NCI-H526 (cell line): ENCODE measurements around the gene RRAGD.
"Not testable (repeated sequence)": the region's sequence is repeated elsewhere in the genome, so short reads cannot be mapped to it uniquely, and the experiment has no call there.

Experiments used
- DNase-seq, 2 experiments: peaks; one replicate each; lab custom pipeline; 2025; lab: John Stamatoyannopoulos, UW

RRAGD gene

DNA sequence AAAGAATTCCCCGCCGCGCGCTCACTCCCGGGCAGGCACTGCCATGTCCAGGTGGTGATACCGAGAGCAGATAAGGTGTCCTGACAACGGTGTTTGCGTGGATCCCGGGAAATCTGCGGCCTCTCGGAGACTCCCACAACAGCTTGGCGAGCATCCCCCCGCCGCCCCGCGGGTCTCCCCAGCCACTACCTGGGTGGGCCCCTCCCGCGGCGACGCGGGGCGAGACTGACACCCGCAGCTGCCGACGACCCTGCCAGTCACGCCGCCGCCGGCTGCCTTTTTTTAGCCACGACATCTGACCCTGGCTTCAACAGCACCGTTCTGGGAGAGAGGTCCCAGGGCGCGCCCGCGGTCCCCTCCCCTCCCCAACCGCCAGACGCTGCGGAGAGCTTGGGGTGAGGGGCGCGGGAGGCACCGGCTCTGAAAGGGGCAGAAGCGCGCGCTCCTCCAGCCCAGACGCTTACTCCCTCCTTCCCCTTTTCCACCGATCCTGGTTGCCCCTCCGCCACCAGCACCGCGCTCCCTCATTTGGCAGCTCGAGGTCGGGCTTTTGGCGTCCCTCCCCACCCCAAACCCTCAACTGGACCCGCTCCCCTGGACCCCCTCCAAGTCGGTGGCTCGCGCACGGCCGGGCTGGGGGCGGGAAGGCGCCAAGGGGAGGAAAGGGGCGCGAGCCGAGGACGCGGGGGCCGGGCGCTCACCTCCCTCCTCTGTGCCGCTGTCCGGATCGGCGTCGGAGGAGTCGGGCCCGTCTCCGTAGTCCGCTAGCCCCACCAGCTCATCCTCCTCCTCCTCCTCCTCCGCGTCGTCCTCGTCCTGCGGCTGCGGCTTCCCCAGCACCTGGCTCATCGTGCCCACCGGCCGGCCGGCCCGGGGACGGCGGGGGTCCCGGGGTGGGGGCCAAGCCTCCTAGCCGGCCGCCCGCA lies 665 bp downstream of the RRAGD start:
- DNase-seq, result peak; percentile 40 to 80

DNA sequence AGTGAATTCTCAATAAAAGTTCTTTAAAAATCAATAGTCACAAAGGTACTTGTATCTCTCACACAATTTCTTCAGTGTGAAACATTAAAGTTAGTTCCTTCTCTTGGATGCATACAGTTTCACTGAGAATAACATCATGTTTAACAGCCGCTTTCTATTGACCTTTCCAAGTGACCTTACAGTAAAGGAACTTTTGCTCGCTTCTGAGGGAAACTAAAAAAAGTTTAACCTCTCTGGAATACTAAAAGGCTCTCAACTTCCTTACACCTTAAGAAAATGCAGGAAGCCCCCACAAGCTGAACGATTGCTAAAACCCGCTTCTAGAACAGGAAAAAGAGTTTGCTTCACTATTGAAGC lies 1.3 kb downstream of the RRAGD start:
- DNase-seq, result no peak

DNA sequence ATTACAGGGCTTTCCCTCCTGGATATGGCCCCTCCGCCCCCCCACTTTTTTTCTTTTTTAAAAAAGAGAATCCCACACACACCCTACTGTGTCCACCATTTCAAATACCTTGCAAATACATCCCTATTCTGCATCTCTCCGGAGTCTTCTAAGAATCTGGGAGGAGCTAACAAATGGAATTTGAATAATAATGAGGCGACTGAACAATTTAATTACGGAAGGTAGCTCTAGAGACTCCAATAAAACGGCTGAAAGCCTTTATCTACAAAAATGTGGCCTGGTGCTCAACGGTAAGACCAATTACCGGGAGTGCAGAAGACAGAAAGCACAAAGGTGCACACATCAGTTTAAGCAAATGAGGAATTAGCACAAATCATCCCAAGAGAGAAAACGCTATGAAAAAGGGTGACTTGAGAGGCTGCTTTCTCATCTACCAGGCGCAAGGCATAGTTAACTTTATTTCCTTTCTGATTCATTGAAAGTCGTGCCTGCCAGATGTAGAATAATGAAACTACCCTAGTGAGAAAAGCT lies 1.8 kb downstream of the RRAGD start:
- DNase-seq, result peak; percentile 78 to 84

DNA sequence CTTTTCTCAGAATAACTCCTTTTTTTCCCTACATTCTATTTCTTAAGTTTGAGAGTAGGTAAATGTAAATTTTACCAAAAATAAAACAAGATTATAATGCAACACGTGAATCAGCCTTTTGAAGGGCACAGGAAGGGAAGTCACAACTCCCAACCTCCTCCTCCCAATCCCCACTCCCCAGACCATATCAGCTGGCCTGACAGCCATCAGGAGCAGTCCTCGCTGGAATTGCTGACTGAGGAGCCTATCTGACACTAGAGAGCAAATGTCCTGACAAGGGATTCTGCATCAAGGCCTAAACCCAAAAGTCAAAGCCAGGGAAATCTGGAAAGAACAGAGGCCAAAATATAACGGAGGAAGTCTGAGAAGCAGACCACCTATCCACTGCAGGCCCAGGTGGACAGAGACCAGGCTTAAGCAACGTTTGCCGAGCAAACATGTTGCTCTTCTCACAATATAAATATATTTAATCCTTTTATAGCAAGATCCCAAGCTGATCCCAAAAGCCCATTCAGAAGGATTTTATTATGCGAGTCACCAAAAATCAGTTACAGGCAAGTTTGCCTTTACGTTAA lies 2.5 kb downstream of the RRAGD start:
- peak in 1 of 2 experiments; percentile 27 for DNase-seq

DNA sequence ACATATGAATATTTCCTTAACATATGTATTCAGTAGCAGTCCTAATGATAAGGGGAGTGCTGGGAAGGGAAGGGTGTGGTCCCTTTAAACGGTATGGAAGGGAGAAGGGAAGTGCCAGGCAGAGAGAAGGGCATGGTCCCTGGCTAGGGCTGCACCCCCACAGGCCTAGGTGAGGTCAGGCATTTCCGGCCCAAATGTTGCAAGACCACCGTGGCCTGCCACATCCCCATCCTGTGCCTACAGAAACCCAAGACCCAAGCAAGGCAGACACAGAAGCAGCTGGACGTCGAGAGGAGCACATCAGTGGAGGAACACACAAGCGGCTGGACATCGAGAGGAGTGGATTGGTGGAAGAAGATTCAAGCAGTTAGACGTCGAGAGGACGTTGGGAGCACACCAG lies 5.9 kb downstream of the RRAGD start:
- no peak for DNase-seq

DNA sequence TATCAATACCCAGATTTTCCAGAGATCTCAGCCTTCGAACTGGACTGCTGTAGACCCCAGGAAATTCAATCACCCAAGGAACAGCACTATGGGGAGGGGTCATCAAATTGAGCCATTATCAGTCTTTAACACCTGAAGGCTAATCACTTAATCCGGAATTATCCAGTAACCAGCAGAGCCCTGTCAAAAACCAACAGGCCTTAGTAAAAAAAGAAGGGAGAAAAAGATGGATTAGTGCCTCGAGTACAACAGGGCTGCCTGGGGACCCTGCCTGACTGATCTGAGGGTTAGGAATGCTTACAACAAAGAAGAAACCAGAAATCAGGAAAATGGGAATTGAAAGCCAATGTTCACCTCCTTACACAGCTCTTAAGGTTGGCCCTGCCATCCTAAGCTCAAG lies 7.6 kb downstream of the RRAGD start:
- DNase-seq, result no peak

DNA sequence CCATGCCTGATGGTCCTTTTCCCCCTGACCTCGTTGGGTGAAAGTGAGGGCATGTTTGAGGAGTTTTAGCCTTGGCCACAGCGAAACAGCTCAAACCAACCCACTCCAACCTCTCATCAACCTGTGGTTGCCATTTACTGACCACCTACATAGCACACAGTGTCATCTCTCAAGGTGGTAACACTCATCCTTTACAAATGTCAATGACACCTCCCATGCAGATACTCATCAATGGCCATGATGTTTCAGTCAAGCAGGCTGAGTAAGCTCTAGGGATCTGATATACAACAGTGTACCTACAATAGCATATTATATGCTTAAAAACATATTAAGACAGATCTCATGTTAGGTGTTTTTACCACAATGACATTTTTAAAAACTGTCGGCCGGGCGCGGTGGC lies 9.3 kb downstream of the RRAGD start:
- no peak for DNase-seq

DNA sequence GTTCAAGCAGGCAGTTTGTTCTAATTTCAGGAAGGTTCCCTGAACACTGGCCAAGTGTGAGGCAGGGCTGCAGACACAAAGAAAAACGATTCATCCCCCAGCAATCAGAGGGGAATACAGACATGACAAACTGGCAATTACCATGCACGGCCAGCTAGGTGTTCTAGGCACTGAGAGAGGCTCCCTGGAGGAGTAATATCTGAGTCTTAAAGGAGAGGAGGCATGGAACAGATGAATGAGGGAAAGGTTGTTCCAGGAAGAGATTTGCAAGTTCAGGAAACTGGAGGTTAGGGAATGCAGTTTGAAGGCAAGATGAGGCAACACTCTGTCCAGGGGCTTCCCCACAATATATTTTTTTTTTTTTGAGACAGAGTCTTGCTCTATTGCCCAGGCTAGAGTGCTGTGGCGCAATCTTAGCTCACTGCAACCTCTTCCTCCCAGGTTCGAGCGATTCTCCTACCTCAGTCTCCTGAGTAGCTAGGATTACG lies 11.1 kb downstream of the RRAGD start:
- peak in 1 of 2 experiments; percentile 13 for DNase-seq

DNA sequence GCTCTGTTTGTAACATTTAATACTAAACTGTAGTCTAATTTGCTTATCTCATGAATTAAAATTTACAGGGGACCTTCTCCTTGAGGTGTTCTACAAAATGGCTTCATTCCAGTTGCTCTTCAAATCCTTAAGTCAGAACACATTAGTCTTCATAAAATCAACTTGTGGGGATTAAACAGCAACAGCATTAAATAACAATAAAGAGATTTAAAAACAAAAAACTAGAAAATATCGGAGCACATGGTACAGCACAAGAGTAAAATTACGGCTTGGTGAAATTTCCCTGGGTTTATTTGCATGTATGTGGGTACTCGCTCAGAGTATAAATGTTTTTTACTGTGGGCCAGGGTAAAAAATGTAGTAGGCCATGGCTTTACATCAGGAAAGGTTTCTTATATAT lies 12.0 kb downstream of the RRAGD start:
- peak; percentile 31 to 45 for DNase-seq

DNA sequence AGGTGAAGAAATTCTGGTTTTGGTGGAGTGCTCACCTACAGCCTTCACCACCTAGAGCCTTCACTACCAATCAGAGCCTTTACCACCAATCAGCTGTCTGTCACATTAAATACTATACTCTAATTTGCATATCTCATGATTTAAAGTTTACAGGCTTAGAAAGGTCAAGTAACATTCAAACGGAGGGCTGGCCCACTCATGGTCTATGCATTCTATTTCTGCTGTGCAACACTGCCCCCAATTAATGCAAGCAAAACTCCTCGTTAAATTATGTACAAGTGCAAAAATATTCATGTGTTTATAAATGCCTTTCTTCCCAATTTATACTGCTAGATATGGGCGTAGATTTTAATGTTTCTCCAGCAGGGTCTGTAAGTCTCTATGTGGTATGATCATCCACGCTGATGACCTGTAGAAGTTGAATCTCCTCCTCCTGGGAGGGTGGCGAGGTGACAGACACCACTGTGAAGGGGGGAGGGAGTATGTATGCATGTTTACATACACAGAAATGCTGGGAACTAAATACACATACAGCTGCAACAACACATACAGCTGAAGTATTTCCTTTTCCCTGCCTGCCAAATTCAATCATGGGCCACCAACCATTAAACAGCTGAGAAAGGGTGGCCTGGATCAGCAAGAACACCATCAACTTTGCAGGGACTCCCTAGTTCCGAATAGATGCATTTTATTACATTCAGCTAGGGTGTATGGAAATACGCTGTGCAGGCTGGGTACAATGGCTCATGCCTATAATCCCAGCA lies 13.1 kb downstream of the RRAGD start:
- DNase-seq, result peak in 1 of 2 experiments; percentile 12

DNA sequence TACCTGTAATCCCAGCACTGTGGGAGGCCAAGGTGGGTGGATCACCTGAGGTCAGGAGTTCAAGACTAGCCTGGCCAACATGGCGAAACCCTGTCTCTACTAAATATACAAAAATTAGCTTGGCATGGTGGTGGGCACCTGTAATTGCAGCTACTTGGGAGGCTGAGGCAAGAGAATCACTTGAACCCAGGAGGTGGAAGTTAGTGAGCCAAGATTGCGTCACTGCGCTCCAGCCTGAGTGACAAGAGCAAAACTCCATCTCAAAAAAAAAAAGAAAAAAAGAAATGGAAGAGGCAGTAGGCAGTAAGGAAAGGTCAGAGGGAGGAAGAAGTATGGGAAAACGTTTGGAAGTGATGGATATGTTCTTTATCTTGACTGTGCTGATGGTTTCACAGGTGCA lies 14.2 kb downstream of the RRAGD start:
- not testable (repeated sequence) for DNase-seq

DNA sequence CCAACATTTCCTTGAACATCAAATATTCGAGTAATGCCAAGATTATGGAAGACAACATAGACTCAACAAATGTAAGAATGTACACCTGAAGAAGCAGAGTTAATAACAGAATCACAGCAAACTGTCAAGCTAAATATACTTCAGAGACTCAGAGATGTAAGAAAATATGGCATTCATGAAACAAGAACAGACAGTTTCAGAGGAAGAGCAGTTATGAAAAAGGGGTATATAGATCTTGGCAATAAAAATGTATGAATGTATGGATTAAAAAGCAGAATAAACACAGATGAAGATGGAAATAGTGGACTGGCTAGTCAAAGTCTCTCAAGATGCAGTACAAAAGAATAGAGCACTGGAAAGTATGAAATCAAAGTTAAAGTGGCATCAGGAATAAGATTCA lies 18.4 kb downstream of the RRAGD start:
- DNase-seq, result no peak

DNA sequence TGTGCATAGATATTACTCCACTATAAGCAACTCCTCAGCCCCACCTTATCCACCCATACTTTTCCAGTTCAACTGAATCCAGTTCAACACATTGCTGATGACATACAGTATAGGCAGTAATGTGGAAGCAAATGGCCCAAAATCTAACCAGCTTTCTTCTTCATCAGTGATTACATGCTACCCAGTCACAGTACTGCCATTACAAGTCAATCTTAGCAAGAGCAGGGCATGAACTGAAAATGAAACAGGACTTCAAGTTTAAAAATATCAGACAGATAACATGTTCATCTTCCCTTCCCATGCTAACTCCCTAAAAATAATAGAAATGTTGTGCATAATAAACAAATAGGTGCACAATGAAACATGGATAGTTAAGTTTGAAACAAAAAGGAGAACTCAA lies 19.2 kb downstream of the RRAGD start:
- DNase-seq, result no peak

DNA sequence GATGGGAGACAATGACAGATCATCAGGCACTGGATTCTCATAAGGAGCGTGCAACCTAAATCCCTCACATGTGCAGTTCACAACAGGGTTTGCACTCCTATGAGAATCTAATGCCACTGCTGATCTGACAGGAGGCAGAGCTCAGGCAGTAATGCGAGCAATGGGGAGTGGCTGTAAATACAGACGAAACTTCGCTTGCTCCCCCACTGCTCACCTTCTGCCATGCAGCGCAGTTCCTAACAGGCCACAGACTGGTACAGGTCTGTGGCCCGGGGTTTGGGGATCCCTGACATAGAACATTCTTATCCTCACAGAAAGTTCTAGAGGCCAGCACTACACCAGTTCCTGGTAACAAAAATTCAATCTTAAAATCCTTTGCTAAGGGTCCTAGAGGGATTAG lies 23.2 kb downstream of the RRAGD start:
- no peak for DNase-seq

DNA sequence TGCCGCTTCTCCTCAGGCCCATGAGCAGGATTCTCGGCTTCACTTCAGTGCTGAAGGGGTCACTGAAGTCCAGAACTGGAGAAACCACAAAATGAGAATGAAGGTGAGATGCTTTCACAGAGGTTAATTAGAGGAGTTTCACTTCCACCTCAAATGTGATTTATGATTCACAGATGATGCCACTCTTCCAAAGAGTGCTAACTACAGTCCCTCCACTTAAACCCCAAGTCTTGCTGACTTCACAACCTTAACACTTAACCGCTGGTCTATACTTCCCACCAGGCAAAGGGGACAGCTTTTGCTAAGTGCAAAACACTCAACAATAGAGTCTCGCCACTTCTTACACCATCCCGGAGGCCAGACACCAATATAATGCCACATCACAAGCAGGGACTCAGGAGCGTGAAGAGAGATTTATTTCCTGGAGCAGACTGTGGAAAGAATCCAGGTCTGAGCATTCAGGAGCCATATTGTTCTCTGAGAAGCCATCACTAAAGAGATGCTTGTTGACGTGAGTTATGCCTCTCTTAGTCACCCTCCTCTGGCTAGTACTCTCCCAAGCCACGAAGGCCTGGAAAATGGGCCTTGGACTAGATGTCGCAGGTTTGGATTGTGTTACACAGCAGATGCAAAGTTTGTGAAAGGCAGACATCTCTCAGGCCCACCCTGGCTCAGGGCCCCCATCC lies 24.4 kb downstream of the RRAGD start:
- no peak for DNase-seq

DNA sequence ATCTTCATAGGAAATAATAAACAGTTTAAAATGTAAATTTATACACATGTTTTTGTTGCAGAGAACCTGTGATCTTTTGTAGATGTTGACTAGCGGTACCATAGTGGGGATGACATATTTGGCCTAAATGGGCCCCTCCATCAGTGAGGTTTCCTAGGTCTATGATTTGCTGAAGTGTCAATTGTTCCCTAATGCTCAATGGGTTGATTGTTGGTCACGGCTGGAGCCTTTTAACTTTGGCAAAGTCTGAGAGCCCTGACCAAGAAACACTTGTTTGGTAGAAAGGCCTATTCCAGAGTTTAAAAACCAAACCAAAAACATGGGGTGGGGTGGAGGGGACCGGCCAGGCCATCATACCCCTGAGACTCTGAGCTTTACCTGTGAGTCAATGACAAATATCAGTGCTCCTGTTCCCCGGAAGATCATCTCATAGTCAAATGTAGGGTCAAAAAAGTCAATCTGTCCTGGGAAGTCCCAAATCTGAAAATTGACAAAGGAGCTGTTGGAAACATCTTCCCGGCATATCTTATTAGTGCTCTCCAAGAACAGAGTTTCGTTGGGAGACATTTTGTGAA lies 25.1 kb downstream of the RRAGD start:
- no peak for DNase-seq

DNA sequence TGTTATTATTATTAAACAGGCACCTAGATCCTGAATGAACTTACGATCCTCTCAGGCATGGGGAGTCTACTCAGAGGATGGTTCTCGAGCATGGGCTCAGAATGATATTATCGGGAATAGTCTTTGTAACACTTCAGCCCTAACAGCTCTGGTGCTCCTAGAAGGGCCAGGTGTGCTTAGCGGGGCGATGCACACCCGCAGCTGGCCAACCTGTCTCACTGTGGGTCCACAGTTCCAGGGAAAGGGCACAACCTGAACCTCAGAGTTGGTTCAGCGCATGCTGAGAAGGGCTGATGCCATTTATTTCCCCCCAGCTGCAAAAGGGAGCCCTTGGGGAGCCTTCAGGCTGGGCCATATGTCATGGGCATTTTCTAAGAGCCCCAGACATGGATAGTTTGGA lies 26.2 kb downstream of the RRAGD start:
- DNase-seq, result no peak

DNA sequence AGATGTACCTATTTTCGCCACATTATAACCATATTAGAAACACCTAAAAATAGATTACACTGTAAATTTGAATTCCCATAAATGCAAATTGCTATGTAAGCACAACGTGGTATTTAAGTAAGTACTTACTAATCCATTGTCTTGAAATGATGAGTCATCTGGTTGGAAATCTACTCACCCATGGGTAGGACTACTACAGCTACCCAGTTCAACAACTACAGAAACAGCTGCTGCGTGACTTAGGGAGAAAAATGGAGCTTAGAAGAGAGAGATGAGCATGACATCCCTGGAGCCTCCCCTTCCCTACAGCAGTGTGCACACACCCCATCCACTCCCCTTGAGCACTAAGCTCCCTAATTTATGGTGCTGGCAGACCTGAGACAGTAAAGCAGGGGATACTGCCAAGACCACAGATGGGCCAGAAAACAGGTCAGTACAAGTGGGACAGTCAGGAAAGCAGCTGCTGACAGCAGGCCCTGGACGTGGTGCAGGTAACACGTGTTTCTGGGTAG lies 26.9 kb downstream of the RRAGD start:
- DNase-seq, result no peak

DNA sequence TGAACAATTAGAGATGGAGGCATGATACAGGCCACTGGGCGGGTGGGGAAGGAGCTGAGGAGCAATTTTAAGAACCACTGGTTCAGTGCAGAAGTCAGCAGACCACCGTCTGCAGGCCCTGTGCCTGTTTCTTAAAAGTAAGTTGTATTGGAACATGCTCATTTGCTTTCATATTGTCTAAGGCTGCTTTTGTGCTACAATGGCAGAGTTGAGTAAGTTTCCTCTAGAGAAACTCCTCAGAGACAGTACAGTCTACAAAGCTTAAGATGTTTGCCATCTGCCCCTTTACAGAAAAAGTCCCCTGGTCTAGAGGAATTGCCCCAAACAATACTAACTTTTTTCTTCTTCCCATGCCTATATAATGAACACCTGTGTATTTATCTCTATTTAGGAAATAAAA lies 31.0 kb downstream of the RRAGD start:
- no peak for DNase-seq

DNA sequence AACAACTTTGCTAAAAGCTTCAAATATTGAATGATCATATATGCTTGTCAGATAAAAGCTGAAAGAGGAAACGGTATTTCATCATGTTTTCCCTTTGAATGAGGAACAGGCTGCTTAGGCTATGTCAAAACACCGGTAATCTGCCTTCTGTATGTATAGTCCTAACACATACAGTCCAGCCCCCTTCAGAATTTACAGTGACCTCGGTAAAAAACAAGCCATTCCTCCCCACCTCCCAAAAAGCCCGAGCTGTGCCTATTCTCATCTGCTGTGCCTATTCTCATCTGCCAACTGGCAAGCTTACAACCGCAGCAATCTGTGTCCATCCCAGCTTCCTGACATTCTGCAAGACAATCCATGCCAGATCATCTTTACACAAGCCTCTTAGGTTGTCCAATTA lies 32.8 kb downstream of the RRAGD start:
- no peak for DNase-seq

DNA sequence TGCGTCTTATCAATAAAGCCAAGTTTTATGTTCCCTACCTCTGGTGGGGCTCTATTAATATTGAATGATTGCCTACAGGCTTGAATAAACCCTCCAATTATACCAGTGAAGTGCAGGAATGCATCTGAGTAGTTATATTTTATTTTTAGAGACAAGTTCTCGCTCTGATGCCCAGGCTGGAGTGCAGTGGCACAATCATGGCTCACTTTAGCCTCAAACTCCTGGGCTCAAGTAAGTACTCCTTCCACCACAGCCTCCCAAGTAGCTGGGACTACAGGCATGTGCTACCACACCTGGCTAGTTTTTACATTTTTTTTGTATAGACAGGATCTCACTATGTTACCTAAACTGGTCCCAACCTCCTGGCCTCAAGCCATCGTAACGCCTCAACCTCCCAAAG lies 33.4 kb downstream of the RRAGD start:
- no peak for DNase-seq
